Measurements from ENCODE around the gene PCDHB15.

The PCDHB15 gene

DNA sequence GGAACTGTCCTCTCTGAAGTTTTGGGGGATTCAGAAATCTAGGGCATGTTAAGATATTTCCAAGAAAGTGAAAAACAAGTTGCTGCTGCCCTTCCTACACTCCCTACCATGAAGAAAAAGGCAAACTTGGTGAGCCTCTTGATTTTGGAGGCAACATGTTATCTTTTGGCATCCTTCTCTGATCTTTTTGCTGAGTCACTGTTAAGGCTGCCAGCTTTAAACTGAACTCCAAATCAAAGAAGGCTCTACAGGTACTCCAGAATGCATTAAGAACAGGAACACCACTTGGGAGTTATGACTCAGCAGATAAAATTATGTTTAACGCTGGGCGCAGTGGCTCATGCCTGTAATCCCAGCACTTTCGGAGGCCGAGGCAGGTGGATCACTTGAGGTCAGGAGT, 24.0 kb downstream of the PCDHB15 start:
- no peak overlapping the region for H3K4me3 ChIP-seq (ENCODE audit: low read length)
- TF ChIP-seq, protein P1, sequence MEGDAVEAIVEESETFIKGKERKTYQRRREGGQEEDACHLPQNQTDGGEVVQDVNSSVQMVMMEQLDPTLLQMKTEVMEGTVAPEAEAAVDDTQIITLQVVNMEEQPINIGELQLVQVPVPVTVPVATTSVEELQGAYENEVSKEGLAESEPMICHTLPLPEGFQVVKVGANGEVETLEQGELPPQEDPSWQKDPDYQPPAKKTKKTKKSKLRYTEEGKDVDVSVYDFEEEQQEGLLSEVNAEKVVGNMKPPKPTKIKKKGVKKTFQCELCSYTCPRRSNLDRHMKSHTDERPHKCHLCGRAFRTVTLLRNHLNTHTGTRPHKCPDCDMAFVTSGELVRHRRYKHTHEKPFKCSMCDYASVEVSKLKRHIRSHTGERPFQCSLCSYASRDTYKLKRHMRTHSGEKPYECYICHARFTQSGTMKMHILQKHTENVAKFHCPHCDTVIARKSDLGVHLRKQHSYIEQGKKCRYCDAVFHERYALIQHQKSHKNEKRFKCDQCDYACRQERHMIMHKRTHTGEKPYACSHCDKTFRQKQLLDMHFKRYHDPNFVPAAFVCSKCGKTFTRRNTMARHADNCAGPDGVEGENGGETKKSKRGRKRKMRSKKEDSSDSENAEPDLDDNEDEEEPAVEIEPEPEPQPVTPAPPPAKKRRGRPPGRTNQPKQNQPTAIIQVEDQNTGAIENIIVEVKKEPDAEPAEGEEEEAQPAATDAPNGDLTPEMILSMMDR (IDR thresholded peaks at IDR 0.05; ENCODE audit: low read depth, low read length) = no peak
- no peak for TF ChIP-seq EZH2phosphoT487 (IDR thresholded peaks at IDR 0.05; ENCODE audit: low read depth)
- H3K27ac ChIP-seq (ENCODE audit: low read length) = no peak overlapping the region
- no peaks in the 10 kb centered on the region for H4K20me1 ChIP-seq (ENCODE audit: insufficient read depth, low read length)
- H2AFZ ChIP-seq (ENCODE audit: low read depth, low read length) = no peak overlapping the region
- no peaks in the 10 kb centered on the region for H3K27me3 ChIP-seq (ENCODE audit: low read depth, low read length)
- H3K4me2 ChIP-seq (ENCODE audit: low read length) = no peak overlapping the region
- H3K36me3 ChIP-seq (replicated peaks; ENCODE audit: low read depth, low read length) = no peaks in the 10 kb centered on the region
- H3K9me3 ChIP-seq (ENCODE audit: insufficient read depth, low read length) = no peaks in the 10 kb centered on the region
- H3K4me1 ChIP-seq (ENCODE audit: low read length) = no peaks in the 10 kb centered on the region
- no peak overlapping the region for H3K9ac ChIP-seq (ENCODE audit: low read length)
- H3K79me2 ChIP-seq (ENCODE audit: low read length) = no peaks in the 10 kb centered on the region

DNA sequence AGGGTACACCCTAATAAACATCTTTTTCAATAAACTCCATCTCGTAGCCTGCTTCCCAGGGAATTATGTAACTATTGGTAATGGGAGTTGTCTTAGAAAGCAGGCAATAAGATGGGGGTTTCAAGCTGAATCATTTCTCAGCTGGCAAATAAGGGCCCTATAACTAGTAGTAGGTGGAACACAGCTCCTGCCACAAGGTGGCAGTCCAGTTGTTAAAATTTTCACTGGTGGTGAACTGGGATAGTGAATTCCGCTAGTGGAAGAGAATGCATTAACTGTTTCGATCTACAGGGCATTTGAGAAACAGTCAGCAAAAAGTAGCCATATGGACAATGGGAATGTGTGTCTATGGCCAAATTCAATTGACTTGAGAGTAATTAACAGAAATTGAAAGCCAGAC, 27.7 kb downstream of the PCDHB15 start:
- Histone ChIP-seq H3K4me1 (ENCODE audit: low read length) (no peaks in the 10 kb centered on the region), H3K79me2 (ENCODE audit: low read length) (no peaks in the 10 kb centered on the region), H3K27me3 (ENCODE audit: low read depth, low read length) (no peaks in the 10 kb centered on the region), H4K20me1 (ENCODE audit: insufficient read depth, low read length) (no peaks in the 10 kb centered on the region), H3K9ac (ENCODE audit: low read length) (no peak overlapping the region), H3K27ac (ENCODE audit: low read length) (no peak overlapping the region), H3K36me3 (replicated peaks; ENCODE audit: low read depth, low read length) (no peaks in the 10 kb centered on the region), H3K9me3 (ENCODE audit: insufficient read depth, low read length) (no peaks in the 10 kb centered on the region), H2AFZ (ENCODE audit: low read depth, low read length) (no peak overlapping the region), H3K4me3 (ENCODE audit: low read length) (no peak overlapping the region), H3K4me2 (ENCODE audit: low read length) (no peak overlapping the region)
- TF ChIP-seq EZH2phosphoT487 (IDR thresholded peaks at IDR 0.05; ENCODE audit: low read depth) = no peak
- TF ChIP-seq, protein P1 (IDR thresholded peaks at IDR 0.05; ENCODE audit: low read depth, low read length) = no peak

DNA sequence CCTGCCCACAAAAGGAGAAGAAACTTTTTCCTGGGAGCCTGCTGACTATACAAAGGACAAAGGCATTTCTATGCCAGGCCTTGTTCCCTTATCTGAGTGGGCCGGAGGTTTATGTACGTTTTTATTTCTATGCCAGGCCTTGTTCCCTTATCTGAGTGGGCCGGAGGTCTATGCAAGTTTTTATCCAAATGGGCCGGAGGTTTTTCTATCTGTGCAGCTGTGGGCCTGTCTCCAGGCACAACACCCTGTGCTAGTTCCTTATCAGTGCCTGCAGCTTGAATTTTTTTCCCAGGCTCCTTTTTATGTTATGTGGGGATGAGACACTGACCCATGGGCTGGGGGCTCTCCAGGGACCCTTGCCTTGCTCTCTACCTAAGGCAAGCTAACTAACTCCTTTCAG, 53.2 kb downstream of the PCDHB15 start:
- H3K4me3 ChIP-seq (ENCODE audit: low read length) = no peak overlapping the region
- no peaks in the 10 kb centered on the region for H4K20me1 ChIP-seq (ENCODE audit: insufficient read depth, low read length)
- H2AFZ ChIP-seq (ENCODE audit: low read depth, low read length) = no peak overlapping the region
- H3K4me2 ChIP-seq (ENCODE audit: low read length) = no peak overlapping the region
- H3K9ac ChIP-seq (ENCODE audit: low read length) = no peak overlapping the region
- no peaks in the 10 kb centered on the region for H3K36me3 ChIP-seq (replicated peaks; ENCODE audit: low read depth, low read length)
- H3K27me3 ChIP-seq (ENCODE audit: low read depth, low read length) = no peaks in the 10 kb centered on the region
- no peaks in the 10 kb centered on the region for H3K9me3 ChIP-seq (ENCODE audit: insufficient read depth, low read length)
- no peak overlapping the region for H3K27ac ChIP-seq (ENCODE audit: low read length)
- TF ChIP-seq, protein P1 (IDR thresholded peaks at IDR 0.05; ENCODE audit: low read depth, low read length) = no peak
- no peak for TF ChIP-seq EZH2phosphoT487 (IDR thresholded peaks at IDR 0.05; ENCODE audit: low read depth)
- H3K79me2 ChIP-seq (ENCODE audit: low read length) = no peaks in the 10 kb centered on the region
- H3K4me1 ChIP-seq (ENCODE audit: low read length) = no peaks in the 10 kb centered on the region

Data from OCI-LY3 (cell line).